ENCODE data around the gene GNPDA2.

DNA sequence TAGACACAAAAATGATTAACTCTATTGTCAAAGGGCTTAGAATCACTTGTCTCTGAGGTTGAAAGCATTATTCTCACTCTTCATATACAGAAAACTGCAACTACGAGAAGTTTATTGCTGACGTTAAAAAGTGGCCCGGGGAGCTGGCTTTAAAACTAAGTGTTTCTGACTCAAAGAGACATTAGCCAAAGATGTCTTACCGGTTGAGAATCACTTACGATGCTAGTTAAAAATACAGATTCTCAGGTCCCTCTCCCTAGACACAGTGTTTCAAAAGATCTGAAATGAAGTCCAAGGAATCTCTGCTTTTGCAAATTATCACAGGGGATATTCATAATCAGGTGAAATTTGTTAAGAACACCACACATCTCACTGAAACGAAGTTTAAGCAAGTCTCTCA is 1.2 kb downstream of the GNPDA2 start:
- TF ChIP-seq TAF1 (IDR thresholded peaks at IDR 0.05; ENCODE audit: borderline replicate concordance, insufficient read depth, low read length) (no peak), POLR2AphosphoS5 (IDR thresholded peaks at IDR 0.05; ENCODE audit: low read depth, low read length) (no peak)

Data from PFSK-1 (cell line).